HepG2 (cell line): ENCODE results near the gene PARVB. TPM values are rescaled to one million over a fixed set of nuclear protein-coding genes. Genes with fewer than 3 reads are reported as not detected.

ENCODE experiments used
- BCL6 ChIP-seq: IDR thresholded peaks from 2 replicates; pipeline ENCODE4 v1.6.1; 2016; ENCODE audit warnings: missing genetic modification reagents, missing compliant biosample characterization
- ESRRA ChIP-seq: sonication (generic); formaldehyde crosslinking; IDR thresholded peaks from 2 replicates; pipeline ENCODE4 v1.5.1; 2020; ENCODE audit warnings: mild to moderate bottlenecking, low read depth, missing genetic modification reagents
- MYNN ChIP-seq: sonication (generic); formaldehyde crosslinking; IDR thresholded peaks from 2 replicates; pipeline ENCODE4 v1.4.0; 2020; ENCODE audit warnings: mild to moderate bottlenecking, low read depth, missing genetic modification reagents
- NFE2L1 ChIP-seq: sonication (generic); formaldehyde crosslinking; IDR thresholded peaks from 2 replicates; pipeline ENCODE4 v1.4.0; 2020; ENCODE audit warnings: missing genetic modification reagents, mild to moderate bottlenecking, borderline replicate concordance
- RAD51 ChIP-seq: fragments of 450-650 bp; IDR thresholded peaks from 2 replicates; pipeline ENCODE4 v1.6.1; 2016; ENCODE audit warnings: borderline replicate concordance
- ZNF441 ChIP-seq: sonication (generic); formaldehyde crosslinking; IDR thresholded peaks from 2 replicates; pipeline ENCODE4 v1.7.0; 2021; ENCODE audit warnings: missing genetic modification reagents, borderline replicate concordance
- ZNF530 ChIP-seq: sonication (generic); formaldehyde crosslinking; IDR thresholded peaks from 2 replicates; pipeline ENCODE4 v1.5.0; 2020; ENCODE audit warnings: low read depth, mild to moderate bottlenecking, missing genetic modification reagents
- ZNF543 ChIP-seq: sonication (generic); formaldehyde crosslinking; IDR thresholded peaks from 2 replicates; pipeline ENCODE4 v1.4.0; 2020; ENCODE audit warnings: mild to moderate bottlenecking, missing genetic modification reagents
- polyA plus RNA-seq, 8 experiments: library from polyadenylated mRNA; depleted of rRNA in 3 of 8; stranded (reverse) in 7 of 8; unstranded in 1 of 8; fragments of >200 nt; fragmentation: Illumina TruSeq in 4 of 8; extraction: Trizol in 4 of 8; gene quantifications; 2 replicates each; pipeline versions ENCODE4 v1.2.1 to v1.2.3, GENCODE V29; 2011 to 2016; ENCODE audit warnings: low read depth in 4 of 8, missing spikeins in 1 of 8, mixed read lengths in 1 of 8; ENCODE audit not compliant: insufficient read depth in 1 of 8
- total RNA-seq, 5 experiments: library from RNA; depleted of rRNA; stranded (reverse); fragments of >200 nt; fragmentation: Illumina TruSeq; extraction: Trizol; gene quantifications; 2 replicates each; pipeline ENCODE4 v1.2.3, GENCODE V29; 2016; ENCODE audit warnings: low read depth in 1 of 5
- TF ChIP-seq, protein P1 (sequence below): sonication (generic); formaldehyde crosslinking; IDR thresholded peaks from 2 replicates; pipeline ENCODE4 v1.9.0; 2021; ENCODE audit warnings: missing genetic modification reagents, borderline replicate concordance
- TF ChIP-seq, protein P2 (sequence below): sonication (generic); formaldehyde crosslinking; IDR thresholded peaks from 2 replicates; pipeline ENCODE4 v1.9.0; 2021; ENCODE audit warnings: missing genetic modification reagents, mild to moderate bottlenecking, borderline replicate concordance
- TF ChIP-seq, protein P3 (sequence below): sonication (generic); formaldehyde crosslinking; IDR thresholded peaks from 2 replicates; pipeline ENCODE4 v1.4.0; 2020; ENCODE audit warnings: missing genetic modification reagents

Gene PARVB
- total and polyA plus RNA-seq, 2 of the 13 experiments (the other 11 are each of a cell fraction or from before 2014, with no cell fraction given) = 0.11 to 0.15 TPM

DNA sequence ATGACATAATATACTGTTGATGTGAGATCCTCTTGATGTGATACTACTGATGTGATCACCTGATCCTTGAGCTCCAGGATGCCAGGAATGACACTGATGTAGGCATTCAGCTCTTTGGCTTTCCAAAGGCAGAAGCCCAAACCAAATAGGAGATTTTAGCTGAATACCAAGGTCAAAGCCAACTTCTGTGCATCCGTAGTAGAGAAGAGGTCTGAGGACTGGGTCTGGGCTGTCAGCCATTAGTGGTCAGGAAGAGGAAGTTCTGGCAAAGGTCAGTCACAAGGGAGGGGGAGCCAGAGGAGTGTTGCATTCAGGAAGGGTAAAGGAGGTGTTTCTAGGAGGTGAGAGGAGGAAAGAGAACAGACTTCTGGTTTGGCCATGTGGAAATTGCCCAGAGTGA is 103.3 kb downstream of the PARVB start (continued):
- TF ChIP-seq, protein P1, sequence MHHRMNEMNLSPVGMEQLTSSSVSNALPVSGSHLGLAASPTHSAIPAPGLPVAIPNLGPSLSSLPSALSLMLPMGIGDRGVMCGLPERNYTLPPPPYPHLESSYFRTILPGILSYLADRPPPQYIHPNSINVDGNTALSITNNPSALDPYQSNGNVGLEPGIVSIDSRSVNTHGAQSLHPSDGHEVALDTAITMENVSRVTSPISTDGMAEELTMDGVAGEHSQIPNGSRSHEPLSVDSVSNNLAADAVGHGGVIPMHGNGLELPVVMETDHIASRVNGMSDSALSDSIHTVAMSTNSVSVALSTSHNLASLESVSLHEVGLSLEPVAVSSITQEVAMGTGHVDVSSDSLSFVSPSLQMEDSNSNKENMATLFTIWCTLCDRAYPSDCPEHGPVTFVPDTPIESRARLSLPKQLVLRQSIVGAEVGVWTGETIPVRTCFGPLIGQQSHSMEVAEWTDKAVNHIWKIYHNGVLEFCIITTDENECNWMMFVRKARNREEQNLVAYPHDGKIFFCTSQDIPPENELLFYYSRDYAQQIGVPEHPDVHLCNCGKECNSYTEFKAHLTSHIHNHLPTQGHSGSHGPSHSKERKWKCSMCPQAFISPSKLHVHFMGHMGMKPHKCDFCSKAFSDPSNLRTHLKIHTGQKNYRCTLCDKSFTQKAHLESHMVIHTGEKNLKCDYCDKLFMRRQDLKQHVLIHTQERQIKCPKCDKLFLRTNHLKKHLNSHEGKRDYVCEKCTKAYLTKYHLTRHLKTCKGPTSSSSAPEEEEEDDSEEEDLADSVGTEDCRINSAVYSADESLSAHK (CRISPR knock-in tag) = no peak
- no peak for TF ChIP-seq BCL6 (CRISPR knock-in tag)
- TF ChIP-seq ZNF441 (CRISPR knock-in tag) = no peak
- TF ChIP-seq RAD51 = no peak
- no peak for TF ChIP-seq MYNN
- TF ChIP-seq ZNF543 = no peak
- TF ChIP-seq ZNF530 (CRISPR knock-in tag) = no peak
- TF ChIP-seq, protein P2, sequence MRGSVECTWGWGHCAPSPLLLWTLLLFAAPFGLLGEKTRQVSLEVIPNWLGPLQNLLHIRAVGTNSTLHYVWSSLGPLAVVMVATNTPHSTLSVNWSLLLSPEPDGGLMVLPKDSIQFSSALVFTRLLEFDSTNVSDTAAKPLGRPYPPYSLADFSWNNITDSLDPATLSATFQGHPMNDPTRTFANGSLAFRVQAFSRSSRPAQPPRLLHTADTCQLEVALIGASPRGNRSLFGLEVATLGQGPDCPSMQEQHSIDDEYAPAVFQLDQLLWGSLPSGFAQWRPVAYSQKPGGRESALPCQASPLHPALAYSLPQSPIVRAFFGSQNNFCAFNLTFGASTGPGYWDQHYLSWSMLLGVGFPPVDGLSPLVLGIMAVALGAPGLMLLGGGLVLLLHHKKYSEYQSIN (CRISPR knock-in tag) = no peak
- no peak for TF ChIP-seq ESRRA (CRISPR knock-in tag)
- TF ChIP-seq, protein P3, sequence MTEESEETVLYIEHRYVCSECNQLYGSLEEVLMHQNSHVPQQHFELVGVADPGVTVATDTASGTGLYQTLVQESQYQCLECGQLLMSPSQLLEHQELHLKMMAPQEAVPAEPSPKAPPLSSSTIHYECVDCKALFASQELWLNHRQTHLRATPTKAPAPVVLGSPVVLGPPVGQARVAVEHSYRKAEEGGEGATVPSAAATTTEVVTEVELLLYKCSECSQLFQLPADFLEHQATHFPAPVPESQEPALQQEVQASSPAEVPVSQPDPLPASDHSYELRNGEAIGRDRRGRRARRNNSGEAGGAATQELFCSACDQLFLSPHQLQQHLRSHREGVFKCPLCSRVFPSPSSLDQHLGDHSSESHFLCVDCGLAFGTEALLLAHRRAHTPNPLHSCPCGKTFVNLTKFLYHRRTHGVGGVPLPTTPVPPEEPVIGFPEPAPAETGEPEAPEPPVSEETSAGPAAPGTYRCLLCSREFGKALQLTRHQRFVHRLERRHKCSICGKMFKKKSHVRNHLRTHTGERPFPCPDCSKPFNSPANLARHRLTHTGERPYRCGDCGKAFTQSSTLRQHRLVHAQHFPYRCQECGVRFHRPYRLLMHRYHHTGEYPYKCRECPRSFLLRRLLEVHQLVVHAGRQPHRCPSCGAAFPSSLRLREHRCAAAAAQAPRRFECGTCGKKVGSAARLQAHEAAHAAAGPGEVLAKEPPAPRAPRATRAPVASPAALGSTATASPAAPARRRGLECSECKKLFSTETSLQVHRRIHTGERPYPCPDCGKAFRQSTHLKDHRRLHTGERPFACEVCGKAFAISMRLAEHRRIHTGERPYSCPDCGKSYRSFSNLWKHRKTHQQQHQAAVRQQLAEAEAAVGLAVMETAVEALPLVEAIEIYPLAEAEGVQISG (CRISPR knock-in tag) = no peak
- no peak for TF ChIP-seq NFE2L1 (CRISPR knock-in tag)
